ENCODE data around the gene HLCS. TPM values are rescaled to one million over a fixed set of nuclear protein-coding genes. Genes with fewer than 3 reads are reported as not detected.
A peak's percentile ranks its signal among the peaks of the same experiment; 100 is the strongest.
"Not testable (repeated sequence)": the region's sequence is repeated elsewhere in the genome, so short reads cannot be mapped to it uniquely, and the experiment has no call there.

Gene HLCS
- total RNA-seq, 4 donors from 2014 or later = 3.1 to 19.4 (median 8.9) TPM

DNA sequence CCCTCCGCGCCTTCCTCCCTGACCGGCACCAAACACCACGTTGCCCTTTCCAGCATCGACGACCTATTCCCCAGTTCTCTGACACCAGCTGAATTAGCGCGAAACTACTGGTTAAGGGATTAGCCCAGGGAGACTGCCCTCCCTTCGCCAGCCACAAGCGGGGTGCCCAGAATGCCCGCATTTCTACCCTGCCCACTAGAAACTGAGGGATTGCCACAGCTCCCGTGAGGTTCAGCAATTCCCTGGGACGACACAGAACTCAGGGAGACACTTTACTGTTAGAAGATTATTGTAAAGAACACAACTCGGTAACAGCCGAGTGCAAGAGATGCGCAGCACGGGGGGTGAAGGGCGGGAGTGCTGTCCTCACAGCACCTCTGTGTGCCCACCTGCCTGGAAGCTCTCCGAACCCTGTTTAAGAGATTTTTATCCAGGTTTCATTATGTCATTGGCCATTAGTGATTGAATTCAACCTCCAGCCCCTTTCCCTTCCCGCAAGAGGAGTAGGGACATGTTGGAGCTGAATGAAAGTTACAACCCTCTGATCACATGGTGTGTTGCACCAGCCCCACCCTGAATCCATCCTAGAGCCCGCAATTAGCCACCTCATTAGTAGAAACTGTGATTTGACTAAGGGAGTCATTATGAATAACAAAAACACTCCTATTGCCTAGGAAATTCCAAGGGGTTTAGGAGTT lies 24.2 kb upstream of the HLCS start:
- TF ChIP-seq, protein P1, sequence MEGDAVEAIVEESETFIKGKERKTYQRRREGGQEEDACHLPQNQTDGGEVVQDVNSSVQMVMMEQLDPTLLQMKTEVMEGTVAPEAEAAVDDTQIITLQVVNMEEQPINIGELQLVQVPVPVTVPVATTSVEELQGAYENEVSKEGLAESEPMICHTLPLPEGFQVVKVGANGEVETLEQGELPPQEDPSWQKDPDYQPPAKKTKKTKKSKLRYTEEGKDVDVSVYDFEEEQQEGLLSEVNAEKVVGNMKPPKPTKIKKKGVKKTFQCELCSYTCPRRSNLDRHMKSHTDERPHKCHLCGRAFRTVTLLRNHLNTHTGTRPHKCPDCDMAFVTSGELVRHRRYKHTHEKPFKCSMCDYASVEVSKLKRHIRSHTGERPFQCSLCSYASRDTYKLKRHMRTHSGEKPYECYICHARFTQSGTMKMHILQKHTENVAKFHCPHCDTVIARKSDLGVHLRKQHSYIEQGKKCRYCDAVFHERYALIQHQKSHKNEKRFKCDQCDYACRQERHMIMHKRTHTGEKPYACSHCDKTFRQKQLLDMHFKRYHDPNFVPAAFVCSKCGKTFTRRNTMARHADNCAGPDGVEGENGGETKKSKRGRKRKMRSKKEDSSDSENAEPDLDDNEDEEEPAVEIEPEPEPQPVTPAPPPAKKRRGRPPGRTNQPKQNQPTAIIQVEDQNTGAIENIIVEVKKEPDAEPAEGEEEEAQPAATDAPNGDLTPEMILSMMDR (IDR thresholded peaks at IDR 0.05) = no peak
- no peak for TF ChIP-seq POLR2A (IDR thresholded peaks at IDR 0.05)
- 63 to 74% methylated on average over 19 to 21 of the region's 21 CpGs for WGBS, 2 donors
- H3K4me3 ChIP-seq (ENCODE audit: low read depth, poor library complexity, severe bottlenecking) = peak overlapping the region; percentile 39
- no peak for DNase-seq (ENCODE audit: low spot score in 2 of 2)
- intact Hi-C loops (cut with DNase I; ENCODE audit: low total_unique reads) = no loop called here

DNA sequence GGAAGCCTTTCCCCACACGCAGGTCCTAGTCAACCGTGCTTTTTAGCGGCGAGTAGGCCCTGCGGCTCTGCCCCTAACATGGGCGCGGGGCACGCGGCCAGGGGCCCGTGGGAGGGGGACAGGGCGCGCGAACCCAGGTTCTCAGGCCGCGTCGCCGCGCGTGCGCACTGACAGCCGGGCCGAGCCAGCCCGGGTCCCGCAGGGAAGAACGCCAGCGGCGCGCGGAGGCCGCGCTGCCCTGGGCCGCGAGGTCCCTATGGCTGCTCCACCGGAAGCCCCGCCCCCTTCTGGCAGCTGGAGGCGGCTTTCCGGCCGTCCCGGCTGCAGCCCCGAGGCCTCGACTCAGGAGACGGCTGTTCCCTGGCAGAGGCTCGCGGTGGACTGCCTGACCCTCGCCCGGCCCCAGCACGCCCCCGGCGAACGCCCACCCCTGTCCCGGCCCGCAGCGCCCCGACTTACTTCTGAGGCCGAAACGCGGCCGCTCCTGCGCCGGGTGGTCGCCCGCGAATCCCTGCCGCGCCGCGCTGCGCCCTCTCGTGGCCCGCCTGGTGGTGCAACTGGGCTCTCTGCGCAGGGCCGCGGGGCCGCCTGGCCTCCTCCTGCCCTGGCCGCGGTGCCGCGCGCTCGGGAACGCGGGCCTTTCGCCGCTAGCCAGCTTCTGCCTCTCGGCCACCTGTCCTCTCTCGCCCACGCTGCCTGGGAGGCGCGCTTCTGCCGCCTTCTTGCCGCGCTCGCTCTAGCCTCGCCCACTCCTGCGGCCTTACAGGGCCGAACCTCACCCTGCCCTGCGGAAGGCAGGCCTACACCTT lies 23.4 kb upstream of the HLCS start:
- 3 to 8% methylated on average over 47 to 61 of the region's 97 CpGs for WGBS, 2 donors
- intact Hi-C loops (cut with DNase I; ENCODE audit: low total_unique reads) = no loop called here
- peak; percentile 82 to 97 for DNase-seq (ENCODE audit: low spot score in 2 of 2)
- peak overlapping the region; percentile 39 for H3K4me3 ChIP-seq (ENCODE audit: low read depth, poor library complexity, severe bottlenecking)
- TF ChIP-seq POLR2A (IDR thresholded peaks at IDR 0.05) = no peak
- TF ChIP-seq, protein P1 (IDR thresholded peaks at IDR 0.05) = no peak

DNA sequence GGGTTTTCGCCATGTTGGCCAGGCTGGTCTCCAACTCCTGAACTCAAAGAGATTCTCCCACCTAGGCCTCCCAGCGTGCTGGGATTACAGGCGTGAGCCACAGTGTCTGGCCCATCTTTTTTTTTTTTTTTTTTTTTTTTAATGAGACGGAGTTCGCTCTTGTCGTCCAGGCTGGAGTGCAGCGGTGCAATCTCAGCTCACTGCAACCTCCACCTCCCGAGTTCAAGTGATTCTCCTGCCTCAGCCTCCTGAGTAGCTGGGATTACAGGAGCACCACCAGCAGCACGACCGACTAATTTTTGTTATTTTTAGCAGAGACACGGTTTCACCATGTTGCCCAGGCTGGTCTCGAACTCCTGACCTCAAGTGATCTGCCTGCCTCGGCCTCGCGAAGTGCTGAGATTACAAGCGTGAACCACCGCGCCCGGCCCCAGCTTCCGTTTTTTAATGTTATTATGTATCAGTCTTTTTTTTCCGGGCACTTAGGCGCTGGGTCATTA lies 22.8 kb upstream of the HLCS start:
- peak overlapping the region; percentile 23 for H3K4me3 ChIP-seq (ENCODE audit: low read depth, poor library complexity, severe bottlenecking)
- DNase-seq (ENCODE audit: low spot score in 2 of 2); intact Hi-C loops (cut with DNase I; ENCODE audit: low total_unique reads): not testable (repeated sequence)
- 39 to 42% methylated on average over 22 of the region's 22 CpGs for WGBS, 2 donors

DNA sequence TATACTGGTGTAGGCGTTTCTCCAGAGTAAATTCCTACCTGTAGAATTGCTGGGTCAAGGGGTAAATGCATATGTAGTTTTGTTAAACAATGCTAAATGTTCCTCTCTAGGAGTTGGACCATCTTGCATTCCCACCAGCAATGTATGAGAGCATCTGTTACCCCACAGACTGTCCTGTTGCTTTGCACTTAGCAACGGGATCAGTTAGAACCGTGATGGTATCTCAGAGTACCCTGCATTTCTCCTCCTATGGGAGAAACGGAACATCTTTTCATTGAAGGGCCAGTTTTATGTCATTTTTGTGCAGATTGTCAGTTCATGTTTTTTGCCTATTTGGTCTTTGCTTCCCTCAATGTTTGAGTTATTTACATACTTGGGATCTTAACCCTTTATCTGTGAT lies 22.1 kb upstream of the HLCS start:
- intact Hi-C loops (cut with DNase I; ENCODE audit: low total_unique reads) = no loop called here
- H3K4me3 ChIP-seq (ENCODE audit: low read depth, poor library complexity, severe bottlenecking) = no peak overlapping the region
- DNase-seq (ENCODE audit: low spot score in 2 of 2) = peak in 1 of 2 donors; percentile 6
- 70 to 76% methylated on average over 4 of the region's 4 CpGs for whole genome bisulfite sequencing, 2 donors
- TF ChIP-seq, protein P1 (IDR thresholded peaks at IDR 0.05) = no peak
- TF ChIP-seq POLR2A (IDR thresholded peaks at IDR 0.05) = no peak

DNA sequence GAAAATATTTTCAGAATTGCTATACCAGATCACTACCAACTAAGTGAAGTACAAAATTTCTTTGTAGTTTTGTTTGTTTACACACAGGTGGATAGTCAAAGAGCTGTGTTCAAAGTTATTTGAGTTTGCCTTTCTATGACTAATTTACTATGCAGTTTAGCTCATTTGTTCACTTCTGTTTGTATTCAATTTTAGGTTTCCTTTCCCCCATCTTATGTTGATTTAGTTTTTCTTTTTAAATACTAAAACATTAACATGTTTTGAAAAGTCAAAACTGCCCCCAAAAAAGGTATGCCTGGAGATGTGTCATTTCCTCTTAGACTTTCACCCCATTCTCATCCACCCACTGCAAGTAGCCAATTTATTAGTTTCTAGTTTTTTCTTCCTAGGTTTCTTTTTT lies 21.4 kb upstream of the HLCS start:
- TF ChIP-seq, protein P1 (IDR thresholded peaks at IDR 0.05) = no peak
- no peak for TF ChIP-seq POLR2A (IDR thresholded peaks at IDR 0.05)
- H3K4me3 ChIP-seq (ENCODE audit: low read depth, poor library complexity, severe bottlenecking) = no peak overlapping the region
- intact Hi-C loops (cut with DNase I; ENCODE audit: low total_unique reads) = no loop called here
- DNase-seq (ENCODE audit: low spot score in 2 of 2) = no peak
